ENCODE results near the gene NRXN3. TPM values are rescaled to one million over a fixed set of nuclear protein-coding genes. Genes with fewer than 3 reads are reported as not detected.

NRXN3 gene
- total RNA-seq, 5 donors from 2014 or later (not counting 1 experiment from before 2014, with no cell fraction given) = not detected

DNA sequence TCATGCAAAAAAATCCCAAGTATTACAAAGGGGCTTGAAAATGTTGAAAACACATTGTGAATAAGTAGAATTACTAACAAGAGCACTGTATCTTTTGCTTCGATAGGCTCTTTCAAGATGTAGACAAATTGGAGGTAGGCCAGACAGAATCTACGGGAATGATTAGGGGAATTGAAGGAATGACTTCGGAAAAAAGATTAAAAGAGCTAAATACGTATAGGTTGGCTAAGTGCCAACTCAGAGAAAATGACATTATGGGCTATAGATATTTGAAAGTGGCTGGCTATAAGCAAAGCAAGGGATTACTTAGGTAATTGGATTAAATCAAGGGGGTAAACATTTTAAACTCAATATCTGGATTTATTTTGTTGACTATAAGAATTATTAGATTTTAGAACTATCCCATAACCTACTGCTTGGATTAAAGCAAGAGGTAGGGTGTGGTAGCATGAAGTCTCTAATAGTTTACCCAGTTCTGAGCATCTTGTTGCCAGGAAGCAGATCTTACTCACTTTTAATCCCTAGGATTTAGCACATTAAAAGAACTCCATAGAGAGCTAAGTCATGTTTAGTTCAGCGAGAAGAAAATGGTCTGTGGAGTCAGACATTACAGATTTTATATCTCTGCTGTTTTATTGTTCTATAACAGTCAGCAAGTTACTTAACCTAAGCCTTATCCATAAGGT lies 1551.4 kb downstream of the NRXN3 start:
- Histone ChIP-seq H3K4me1 (ENCODE audit: control insufficient read depth in 1 of 2, extremely low read depth in 1 of 2, insufficient read depth in 2 of 2, low read length in 2 of 2) (no peaks in the 10 kb centered on the region), H3K4me3 (ENCODE audit: control insufficient read depth in 1 of 2, extremely low read depth in 1 of 2, low read length in 1 of 2) (no peak overlapping the region), H3K9me3 (no peaks in the 10 kb centered on the region), H3K27me3 (replicated peaks in 1 of 2; ENCODE audit: control insufficient read depth in 2 of 2, extremely low read depth in 1 of 2, insufficient read depth in 2 of 2, low read length in 1 of 2) (no peaks in the 10 kb centered on the region), H3K36me3 (ENCODE audit: control insufficient read depth in 2 of 2, extremely low read depth in 1 of 2, insufficient read depth in 1 of 2, low read length in 1 of 2) (no peaks in the 10 kb centered on the region), H3K27ac (ENCODE audit: low read length) (no peak overlapping the region)
- Mint-ChIP-seq H3K9me3 (peaks cover 0 to 6% (median 0%) of the 10 kb centered on the region in 3 donors), H3K27ac (no peak overlapping the region), H3K36me3 (no peaks in the 10 kb centered on the region), H3K27me3 (no peaks in the 10 kb centered on the region), H3K4me3 (no peak overlapping the region), H3K4me1 (no peaks in the 10 kb centered on the region)
- no peak for ATAC-seq (replicated peaks in 1 of 4)
- CTCF ChIA-PET = no interaction called here
- 93% methylated on average over 3 of the region's 5 CpGs for WGBS (ENCODE audit: insufficient coverage)
- no peak for DNase-seq
- POLR2A ChIA-PET = interaction anchor here in 1 of 2 donors (0.6 kb wide), 1 partner anchor 1626 kb away, joined by 4 read pairs; no protein-coding TSS in a partner anchor

DNA sequence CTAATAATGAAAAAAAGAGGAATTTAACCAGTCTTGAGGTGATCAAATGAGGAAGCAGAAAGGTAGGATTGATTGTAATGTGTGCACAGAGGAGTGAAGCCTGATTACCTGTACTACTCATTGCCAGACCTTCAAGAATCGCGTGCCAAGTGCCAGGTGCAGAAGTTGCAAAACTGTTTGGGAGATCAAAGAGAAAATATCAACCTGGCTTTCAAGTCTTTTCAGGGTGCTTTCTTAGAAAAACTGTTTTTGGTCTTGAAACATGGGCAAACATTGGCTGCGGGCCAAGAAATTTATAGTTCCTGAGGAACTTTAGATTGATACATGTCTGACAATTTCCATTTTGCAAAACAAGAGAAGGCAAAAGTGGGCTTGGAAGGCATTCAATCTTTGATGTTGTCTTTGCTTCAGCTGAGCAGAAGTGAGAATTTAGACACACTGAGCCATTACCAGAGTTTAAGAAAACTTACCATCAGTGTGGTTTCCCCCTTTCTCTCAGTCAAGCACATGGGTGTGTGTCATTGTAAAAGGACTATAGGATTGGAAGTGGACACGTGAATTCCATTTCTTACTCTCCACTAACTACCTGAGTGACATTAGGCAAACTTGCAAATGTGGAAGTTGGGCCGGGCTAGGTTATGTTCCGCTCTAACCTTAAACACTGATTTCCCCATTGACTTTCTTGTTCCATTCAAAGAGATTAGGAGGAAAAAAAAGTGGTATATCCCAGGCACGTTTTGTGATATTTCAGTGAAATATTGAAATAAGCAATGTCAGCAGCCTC lies 1555.0 kb downstream of the NRXN3 start:
- Histone ChIP-seq H3K9me3 (no peaks in the 10 kb centered on the region), H3K27ac (ENCODE audit: low read length) (no peak overlapping the region), H3K4me1 (ENCODE audit: control insufficient read depth in 1 of 2, extremely low read depth in 1 of 2, insufficient read depth in 2 of 2, low read length in 2 of 2) (no peaks in the 10 kb centered on the region), H3K4me3 (ENCODE audit: control insufficient read depth in 1 of 2, extremely low read depth in 1 of 2, low read length in 1 of 2) (no peak overlapping the region), H3K36me3 (ENCODE audit: control insufficient read depth in 2 of 2, extremely low read depth in 1 of 2, insufficient read depth in 1 of 2, low read length in 1 of 2) (no peaks in the 10 kb centered on the region), H3K27me3 (replicated peaks in 1 of 2; ENCODE audit: control insufficient read depth in 2 of 2, extremely low read depth in 1 of 2, insufficient read depth in 2 of 2, low read length in 1 of 2) (no peaks in the 10 kb centered on the region)
- no peak overlapping the region for H3K27ac Mint-ChIP-seq
- no peaks in the 10 kb centered on the region for H3K36me3 Mint-ChIP-seq
- no peak overlapping the region for H3K4me3 Mint-ChIP-seq
- peaks cover 0 to 2% (median 0%) of the 10 kb centered on the region in 3 donors for H3K4me1 Mint-ChIP-seq
- no peak for ATAC-seq (replicated peaks in 1 of 4)
- ChIA-PET CTCF (no interaction called here), POLR2A (no interaction called here)
- peaks cover 0 to 6% (median 0%) of the 10 kb centered on the region in 3 donors for H3K9me3 Mint-ChIP-seq
- H3K27me3 Mint-ChIP-seq = no peaks in the 10 kb centered on the region
- WGBS (ENCODE audit: insufficient coverage) = 37% methylated on average over 3 of the region's 7 CpGs
- DNase-seq = peak in 1 of 35 experiments; percentile 2

DNA sequence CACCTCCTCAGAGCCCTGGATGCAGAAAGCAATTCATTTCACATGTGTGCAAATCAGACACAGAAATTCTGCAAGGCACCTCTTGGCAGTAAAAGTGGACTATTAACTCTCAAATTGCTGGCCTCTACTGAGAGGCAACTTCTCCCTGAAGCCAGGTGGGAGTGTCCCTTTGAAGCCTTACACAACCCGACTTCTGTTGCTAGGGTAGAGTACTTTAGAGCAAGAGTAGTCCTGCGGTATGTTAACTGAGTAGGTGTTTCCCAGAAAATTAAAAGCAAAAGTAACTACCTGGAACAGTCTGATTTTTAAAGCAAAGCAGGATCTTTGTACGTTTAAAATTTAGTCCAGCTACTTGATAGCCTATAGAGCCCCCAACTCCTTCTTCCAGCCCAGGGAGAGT lies 1557.7 kb downstream of the NRXN3 start:
- Histone ChIP-seq H3K36me3 (ENCODE audit: control insufficient read depth in 2 of 2, extremely low read depth in 1 of 2, insufficient read depth in 1 of 2, low read length in 1 of 2) (no peaks in the 10 kb centered on the region), H3K27ac (ENCODE audit: low read length) (no peak overlapping the region), H3K4me3 (ENCODE audit: control insufficient read depth in 1 of 2, extremely low read depth in 1 of 2, low read length in 1 of 2) (no peak overlapping the region), H3K9me3 (no peaks in the 10 kb centered on the region), H3K4me1 (ENCODE audit: control insufficient read depth in 1 of 2, extremely low read depth in 1 of 2, insufficient read depth in 2 of 2, low read length in 2 of 2) (no peaks in the 10 kb centered on the region), H3K27me3 (replicated peaks in 1 of 2; ENCODE audit: control insufficient read depth in 2 of 2, extremely low read depth in 1 of 2, insufficient read depth in 2 of 2, low read length in 1 of 2) (no peaks in the 10 kb centered on the region)
- POLR2A ChIA-PET = no interaction called here
- 50% methylated on average over 1 of the region's 3 CpGs for WGBS (ENCODE audit: insufficient coverage)
- CTCF ChIA-PET = no interaction called here
- Mint-ChIP-seq H3K36me3 (no peaks in the 10 kb centered on the region), H3K27me3 (peaks cover 0 to 2% of the 10 kb centered on the region in 2 donors), H3K4me1 (peaks cover 0 to 4% (median 0%) of the 10 kb centered on the region in 3 donors), H3K4me3 (no peak overlapping the region), H3K9me3 (peaks cover 0 to 3% (median 0%) of the 10 kb centered on the region in 3 donors), H3K27ac (no peak overlapping the region)
- ATAC-seq (replicated peaks in 1 of 4) (no peak), DNase-seq (no peak)

- DNase-seq = peak in 1 of 35 experiments; percentile 1
- POLR2A ChIA-PET = no interaction called here
- peaks cover 0 to 2% of the 10 kb centered on the region in 2 donors for H3K27me3 Mint-ChIP-seq
Observed at GRCh38 chr14:79728331-79728730, 1558.2 kb downstream of the NRXN3 start.

DNA sequence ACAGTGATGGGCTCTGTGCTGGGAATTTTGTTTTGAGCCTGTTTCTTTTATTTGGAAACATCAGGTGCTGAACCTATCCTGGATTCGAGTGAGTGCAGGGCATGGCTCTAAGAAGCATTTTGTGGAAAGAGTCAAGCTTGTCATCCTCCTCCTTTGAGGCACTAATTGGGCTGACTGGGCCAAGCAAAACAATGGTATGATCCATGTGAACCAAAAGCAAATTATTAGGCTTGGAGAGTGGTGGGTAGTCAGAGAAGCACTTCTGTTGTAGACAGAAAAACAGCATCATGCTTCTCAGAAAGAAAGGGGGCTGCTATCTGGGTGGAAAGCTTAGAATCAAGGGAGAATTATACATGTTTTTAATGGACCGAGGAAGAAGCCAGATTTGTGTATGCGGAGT lies 1559.6 kb downstream of the NRXN3 start:
- Histone ChIP-seq H3K27me3 (replicated peaks in 1 of 2; ENCODE audit: control insufficient read depth in 2 of 2, extremely low read depth in 1 of 2, insufficient read depth in 2 of 2, low read length in 1 of 2) (no peaks in the 10 kb centered on the region), H3K4me3 (ENCODE audit: control insufficient read depth in 1 of 2, extremely low read depth in 1 of 2, low read length in 1 of 2) (no peak overlapping the region), H3K4me1 (ENCODE audit: control insufficient read depth in 1 of 2, extremely low read depth in 1 of 2, insufficient read depth in 2 of 2, low read length in 2 of 2) (no peaks in the 10 kb centered on the region), H3K27ac (ENCODE audit: low read length) (no peak overlapping the region), H3K9me3 (no peaks in the 10 kb centered on the region), H3K36me3 (ENCODE audit: control insufficient read depth in 2 of 2, extremely low read depth in 1 of 2, insufficient read depth in 1 of 2, low read length in 1 of 2) (no peaks in the 10 kb centered on the region)
- no peak for DNase-seq
- Mint-ChIP-seq H3K4me3 (no peak overlapping the region), H3K4me1 (peaks cover 0 to 4% (median 0%) of the 10 kb centered on the region in 3 donors), H3K27ac (no peak overlapping the region), H3K9me3 (peaks cover 0 to 3% (median 0%) of the 10 kb centered on the region in 3 donors), H3K36me3 (no peaks in the 10 kb centered on the region), H3K27me3 (peaks cover 0 to 2% of the 10 kb centered on the region in 2 donors)
- ATAC-seq (replicated peaks in 1 of 4) = no peak
- CTCF ChIA-PET = no interaction called here
- POLR2A ChIA-PET = no interaction called here
- 44% methylated on average over 1 of the region's 3 CpGs for WGBS (ENCODE audit: insufficient coverage)

More at GRCh38 chr14:79728331-79728730, 1558.2 kb downstream of the NRXN3 start:
- no peak overlapping the region for H3K27ac Mint-ChIP-seq
- no CpG with 5 or more reads among the region's 3 CpGs for WGBS (ENCODE audit: insufficient coverage)
- H3K36me3 ChIP-seq (ENCODE audit: control insufficient read depth in 2 of 2, extremely low read depth in 1 of 2, insufficient read depth in 1 of 2, low read length in 1 of 2) = no peaks in the 10 kb centered on the region
- CTCF ChIA-PET = no interaction called here
- H3K4me3 Mint-ChIP-seq = no peak overlapping the region
- peak in 1 of 4 experiments; percentile 45 for ATAC-seq (replicated peaks in 1 of 4)
- H3K4me1 ChIP-seq (ENCODE audit: control insufficient read depth in 1 of 2, extremely low read depth in 1 of 2, insufficient read depth in 2 of 2, low read length in 2 of 2) = no peaks in the 10 kb centered on the region
- no peak overlapping the region for H3K27ac ChIP-seq (ENCODE audit: low read length)
- H3K27me3 ChIP-seq (replicated peaks in 1 of 2; ENCODE audit: control insufficient read depth in 2 of 2, extremely low read depth in 1 of 2, insufficient read depth in 2 of 2, low read length in 1 of 2) = no peaks in the 10 kb centered on the region
- H3K36me3 Mint-ChIP-seq = no peaks in the 10 kb centered on the region
- H3K4me1 Mint-ChIP-seq = peaks cover 0 to 4% (median 0%) of the 10 kb centered on the region in 3 donors
- peaks cover 0 to 3% (median 0%) of the 10 kb centered on the region in 3 donors for H3K9me3 Mint-ChIP-seq
- no peak overlapping the region for H3K4me3 ChIP-seq (ENCODE audit: control insufficient read depth in 1 of 2, extremely low read depth in 1 of 2, low read length in 1 of 2)
- no peaks in the 10 kb centered on the region for H3K9me3 ChIP-seq

DNA sequence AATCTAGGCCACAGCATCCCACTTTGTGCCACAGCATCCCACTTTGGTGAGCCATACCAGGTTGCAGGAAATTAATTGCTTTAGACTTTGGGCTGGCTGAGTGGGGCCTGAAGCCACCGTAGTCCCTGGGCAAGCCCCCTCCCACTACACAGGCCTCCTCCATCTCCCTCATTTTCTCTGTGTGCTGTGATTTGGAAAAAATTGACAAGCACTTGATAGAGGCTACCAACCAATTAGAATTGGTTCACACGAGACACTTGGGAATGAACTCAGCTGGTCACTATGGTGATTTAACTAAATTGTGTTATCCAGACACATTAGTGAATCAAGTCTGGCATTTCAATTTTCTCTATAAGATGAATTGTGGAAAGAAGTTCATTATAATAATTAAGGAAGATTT lies 1560.0 kb downstream of the NRXN3 start:
- Mint-ChIP-seq H3K36me3 (no peaks in the 10 kb centered on the region), H3K9me3 (peaks cover 0 to 3% (median 3%) of the 10 kb centered on the region in 3 donors), H3K27me3 (peaks cover 0 to 2% of the 10 kb centered on the region in 2 donors), H3K4me1 (peaks cover 0 to 4% (median 0%) of the 10 kb centered on the region in 3 donors), H3K27ac (no peak overlapping the region), H3K4me3 (no peak overlapping the region)
- WGBS (ENCODE audit: insufficient coverage) = no CpG with 5 or more reads among the region's 2 CpGs
- Histone ChIP-seq H3K4me3 (ENCODE audit: control insufficient read depth in 1 of 2, extremely low read depth in 1 of 2, low read length in 1 of 2) (no peak overlapping the region), H3K4me1 (ENCODE audit: control insufficient read depth in 1 of 2, extremely low read depth in 1 of 2, insufficient read depth in 2 of 2, low read length in 2 of 2) (no peaks in the 10 kb centered on the region), H3K27me3 (replicated peaks in 1 of 2; ENCODE audit: control insufficient read depth in 2 of 2, extremely low read depth in 1 of 2, insufficient read depth in 2 of 2, low read length in 1 of 2) (no peaks in the 10 kb centered on the region), H3K27ac (ENCODE audit: low read length) (no peak overlapping the region), H3K9me3 (no peaks in the 10 kb centered on the region), H3K36me3 (ENCODE audit: control insufficient read depth in 2 of 2, extremely low read depth in 1 of 2, insufficient read depth in 1 of 2, low read length in 1 of 2) (no peaks in the 10 kb centered on the region)
- no peak for DNase-seq
- ChIA-PET CTCF (no interaction called here), POLR2A (no interaction called here)
- ATAC-seq (replicated peaks in 1 of 4) = no peak
